B cell (primary cell): ENCODE data around the gene CEP350.

ENCODE experiments used
- EZH2 ChIP-seq: IDR thresholded peaks from 2 replicates; pipeline ENCODE4 v1.6.1; 2012; ENCODE audit warnings: borderline replicate concordance, low read depth, mild to moderate bottlenecking, moderate library complexity, low read length; ENCODE audit not compliant: insufficient read depth, poor library complexity, severe bottlenecking
- TF ChIP-seq, protein P1 (sequence below): fragments of 200-600 bp; IDR thresholded peaks from one replicate; pipeline ENCODE4 v1.8.0; 2022; ENCODE audit warnings: antibody characterized with exemption, mild to moderate bottlenecking

DNA sequence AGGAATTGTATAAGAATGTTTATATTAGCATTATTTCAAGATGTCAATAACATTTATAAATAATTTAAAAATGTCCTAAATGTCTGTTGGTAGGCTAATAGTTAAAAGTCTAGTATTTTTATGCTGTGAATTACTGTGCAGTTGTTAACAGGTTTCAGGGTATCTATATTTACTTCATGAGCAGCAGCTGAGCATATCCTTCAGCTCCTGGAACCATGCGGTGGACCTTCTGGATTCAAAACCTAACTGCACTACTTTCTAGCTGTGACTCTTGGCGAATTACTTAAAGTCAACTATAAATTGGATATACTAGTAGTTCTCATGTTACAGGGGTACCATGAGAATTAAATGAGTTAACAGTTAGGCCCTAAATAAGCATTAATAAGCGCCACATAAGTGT, 3.7 kb downstream of the CEP350 start:
- TF ChIP-seq EZH2, result no peak
- TF ChIP-seq, protein P1, sequence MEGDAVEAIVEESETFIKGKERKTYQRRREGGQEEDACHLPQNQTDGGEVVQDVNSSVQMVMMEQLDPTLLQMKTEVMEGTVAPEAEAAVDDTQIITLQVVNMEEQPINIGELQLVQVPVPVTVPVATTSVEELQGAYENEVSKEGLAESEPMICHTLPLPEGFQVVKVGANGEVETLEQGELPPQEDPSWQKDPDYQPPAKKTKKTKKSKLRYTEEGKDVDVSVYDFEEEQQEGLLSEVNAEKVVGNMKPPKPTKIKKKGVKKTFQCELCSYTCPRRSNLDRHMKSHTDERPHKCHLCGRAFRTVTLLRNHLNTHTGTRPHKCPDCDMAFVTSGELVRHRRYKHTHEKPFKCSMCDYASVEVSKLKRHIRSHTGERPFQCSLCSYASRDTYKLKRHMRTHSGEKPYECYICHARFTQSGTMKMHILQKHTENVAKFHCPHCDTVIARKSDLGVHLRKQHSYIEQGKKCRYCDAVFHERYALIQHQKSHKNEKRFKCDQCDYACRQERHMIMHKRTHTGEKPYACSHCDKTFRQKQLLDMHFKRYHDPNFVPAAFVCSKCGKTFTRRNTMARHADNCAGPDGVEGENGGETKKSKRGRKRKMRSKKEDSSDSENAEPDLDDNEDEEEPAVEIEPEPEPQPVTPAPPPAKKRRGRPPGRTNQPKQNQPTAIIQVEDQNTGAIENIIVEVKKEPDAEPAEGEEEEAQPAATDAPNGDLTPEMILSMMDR, result no peak
